ENCODE measurements around the gene CALD1.
A peak's percentile ranks its signal among the peaks of the same experiment; 100 is the strongest.

The CALD1 gene

GRCh38 chr7:134888141-134888740 is 108.8 kb downstream of the CALD1 start:
- no peak overlapping the region for H2AK5ac ChIP-seq (ENCODE audit: low read depth, low read length)
- no peak overlapping the region for H4K8ac ChIP-seq (ENCODE audit: low read depth, low read length)
- peaks cover 0 to 3% of the 10 kb centered on the region in 2 donors for H3K9me3 ChIP-seq (replicated peaks in 1 of 2; ENCODE audit: control insufficient read depth in 2 of 2, insufficient read depth in 1 of 2, low read depth in 1 of 2, low read length in 2 of 2)
- H3K79me1 ChIP-seq (ENCODE audit: low read depth, low read length), result peaks cover 1% of the 10 kb centered on the region
- H3K27ac ChIP-seq (replicated peaks; ENCODE audit: low read length), result no peak overlapping the region
- H3K4me2 ChIP-seq (ENCODE audit: insufficient read depth, low read length, poor library complexity, severe bottlenecking), result no peak overlapping the region
- H2BK15ac ChIP-seq (ENCODE audit: low read length), result no peak overlapping the region
- DNase-seq (ENCODE audit: low spot score), result no peak
- no peak overlapping the region for H3K4ac ChIP-seq (ENCODE audit: low read length)
- no peak overlapping the region for H3K14ac ChIP-seq (ENCODE audit: low read length)
- no peak overlapping the region for H2BK5ac ChIP-seq (ENCODE audit: low read length)
- no peak overlapping the region for H2AFZ ChIP-seq (ENCODE audit: low read length)
- no peak overlapping the region for H4K91ac ChIP-seq (ENCODE audit: low read depth, low read length, poor library complexity)
- no CpG with 5 or more reads among the region's 3 CpGs for WGBS, 2 donors (ENCODE audit: extremely low coverage in 2 of 2, insufficient read length in 2 of 2, insufficient replicate concordance in 1 of 2)
- no peak overlapping the region for H3K18ac ChIP-seq (ENCODE audit: low read length)
- peaks cover 0 to 2% (median 0%) of the 10 kb centered on the region in 3 experiments for H3K27me3 ChIP-seq (ENCODE audit: control insufficient read depth in 3 of 3, insufficient read depth in 3 of 3, low read depth in 1 of 3, low read length in 3 of 3)
- no peak overlapping the region for H2BK12ac ChIP-seq (ENCODE audit: low read length)
- H2BK120ac ChIP-seq (ENCODE audit: low read depth, low read length), result no peak overlapping the region
- peaks cover 0 to 2% of the 10 kb centered on the region in 2 donors for H3K36me3 ChIP-seq (replicated peaks in 1 of 2; ENCODE audit: control insufficient read depth in 2 of 2, insufficient read depth in 2 of 2, low read length in 2 of 2)
- no peak overlapping the region for H3K9ac ChIP-seq (ENCODE audit: low read depth, low read length, poor library complexity)
- H3K23ac ChIP-seq (ENCODE audit: low read depth, low read length, poor library complexity), result no peak overlapping the region
- H3K4me1 ChIP-seq (ENCODE audit: control insufficient read depth in 2 of 2, insufficient read depth in 1 of 2, low read depth in 1 of 2, low read length in 2 of 2), result peaks cover 10 to 11% of the 10 kb centered on the region in 2 donors
- no peak overlapping the region for H3K4me3 ChIP-seq (ENCODE audit: low read length in 2 of 2)

GRCh38 chr7:134890246-134891240 is 111.1 kb downstream of the CALD1 start:
- Histone ChIP-seq H3K9ac (ENCODE audit: low read depth, low read length, poor library complexity) (no peak overlapping the region), H2BK15ac (ENCODE audit: low read length) (no peak overlapping the region), H3K14ac (ENCODE audit: low read length) (no peak overlapping the region), H3K4me1 (ENCODE audit: control insufficient read depth in 2 of 2, insufficient read depth in 1 of 2, low read depth in 1 of 2, low read length in 2 of 2) (peaks cover 10 to 13% of the 10 kb centered on the region in 2 donors), H3K9me3 (replicated peaks in 1 of 2; ENCODE audit: control insufficient read depth in 2 of 2, insufficient read depth in 1 of 2, low read depth in 1 of 2, low read length in 2 of 2) (peaks cover 3 to 8% of the 10 kb centered on the region in 2 donors), H2AK5ac (ENCODE audit: low read depth, low read length) (no peak overlapping the region), H2BK12ac (ENCODE audit: low read length) (no peak overlapping the region), H2BK120ac (ENCODE audit: low read depth, low read length) (no peak overlapping the region), H3K27ac (replicated peaks; ENCODE audit: low read length) (no peak overlapping the region), H3K79me1 (ENCODE audit: low read depth, low read length) (peaks cover 1% of the 10 kb centered on the region), H3K4me3 (ENCODE audit: low read length in 2 of 2) (no peak overlapping the region), H4K8ac (ENCODE audit: low read depth, low read length) (no peak overlapping the region), H2BK5ac (ENCODE audit: low read length) (no peak overlapping the region), H3K36me3 (replicated peaks in 1 of 2; ENCODE audit: control insufficient read depth in 2 of 2, insufficient read depth in 2 of 2, low read length in 2 of 2) (peaks cover 2% of the 10 kb centered on the region in 2 donors), H4K91ac (ENCODE audit: low read depth, low read length, poor library complexity) (no peak overlapping the region), H3K18ac (ENCODE audit: low read length) (no peak overlapping the region), H2AFZ (ENCODE audit: low read length) (peak overlapping the region; percentile 85), H3K27me3 (ENCODE audit: control insufficient read depth in 3 of 3, insufficient read depth in 3 of 3, low read depth in 1 of 3, low read length in 3 of 3) (peaks cover 0 to 2% (median 0%) of the 10 kb centered on the region in 3 experiments), H3K4me2 (ENCODE audit: insufficient read depth, low read length, poor library complexity, severe bottlenecking) (no peak overlapping the region), H3K4ac (ENCODE audit: low read length) (no peak overlapping the region), H3K23ac (ENCODE audit: low read depth, low read length, poor library complexity) (no peak overlapping the region)
- WGBS, 2 donors (ENCODE audit: extremely low coverage in 2 of 2, insufficient read length in 2 of 2, insufficient replicate concordance in 1 of 2), result no CpG with 5 or more reads among the region's 10 CpGs
- DNase-seq (ENCODE audit: low spot score), result no peak

- no peak overlapping the region for H2BK15ac ChIP-seq (ENCODE audit: low read length)
- H3K27ac ChIP-seq (replicated peaks; ENCODE audit: low read length), result peak overlapping the region; percentile 36
- H3K4me1 ChIP-seq (ENCODE audit: control insufficient read depth in 2 of 2, insufficient read depth in 1 of 2, low read depth in 1 of 2, low read length in 2 of 2), result peaks cover 10 to 13% of the 10 kb centered on the region in 2 donors
- DNase-seq (ENCODE audit: low spot score), result peak; percentile 61
- no peak overlapping the region for H2AK5ac ChIP-seq (ENCODE audit: low read depth, low read length)
- H3K14ac ChIP-seq (ENCODE audit: low read length), result no peak overlapping the region
- H4K91ac ChIP-seq (ENCODE audit: low read depth, low read length, poor library complexity), result no peak overlapping the region
- H3K36me3 ChIP-seq (replicated peaks in 1 of 2; ENCODE audit: control insufficient read depth in 2 of 2, insufficient read depth in 2 of 2, low read length in 2 of 2), result peaks cover 2% of the 10 kb centered on the region in 2 donors
- H4K8ac ChIP-seq (ENCODE audit: low read depth, low read length), result no peak overlapping the region
- no peak overlapping the region for H3K23ac ChIP-seq (ENCODE audit: low read depth, low read length, poor library complexity)
- H3K9ac ChIP-seq (ENCODE audit: low read depth, low read length, poor library complexity), result peak overlapping the region; percentile 71
- H3K4me2 ChIP-seq (ENCODE audit: insufficient read depth, low read length, poor library complexity, severe bottlenecking), result peak overlapping the region; percentile 68
- no peak overlapping the region for H2BK5ac ChIP-seq (ENCODE audit: low read length)
- peaks cover 3 to 14% of the 10 kb centered on the region in 2 donors for H3K9me3 ChIP-seq (replicated peaks in 1 of 2; ENCODE audit: control insufficient read depth in 2 of 2, insufficient read depth in 1 of 2, low read depth in 1 of 2, low read length in 2 of 2)
- H3K4ac ChIP-seq (ENCODE audit: low read length), result no peak overlapping the region
- H3K79me1 ChIP-seq (ENCODE audit: low read depth, low read length), result peaks cover 1% of the 10 kb centered on the region
- no CpG with 5 or more reads among the region's 22 CpGs for WGBS, 2 donors (ENCODE audit: extremely low coverage in 2 of 2, insufficient read length in 2 of 2, insufficient replicate concordance in 1 of 2)
- H2AFZ ChIP-seq (ENCODE audit: low read length), result peak overlapping the region; percentile 85
- H2BK120ac ChIP-seq (ENCODE audit: low read depth, low read length), result no peak overlapping the region
- H3K4me3 ChIP-seq (ENCODE audit: low read length in 2 of 2), result peak overlapping the region; percentile 53 to 76
- no peak overlapping the region for H2BK12ac ChIP-seq (ENCODE audit: low read length)
- H3K27me3 ChIP-seq (ENCODE audit: control insufficient read depth in 3 of 3, insufficient read depth in 3 of 3, low read depth in 1 of 3, low read length in 3 of 3), result peaks cover 0 to 2% (median 0%) of the 10 kb centered on the region in 3 experiments
- peak overlapping the region; percentile 84 for H3K18ac ChIP-seq (ENCODE audit: low read length)
Measured at GRCh38 chr7:134891262-134891695, 111.8 kb downstream of the CALD1 start.

Data from neuronal stem cell (in vitro differentiated cells).